ENCODE results near the gene KCNH1. TPM values are rescaled to one million over a fixed set of nuclear protein-coding genes. Genes with fewer than 3 reads are reported as not detected.

KCNH1 gene
- total RNA-seq, 1 experiment from 2014 or later: not detected

GRCh38 chr1:210731193-210731592, 402.8 kb downstream of the KCNH1 start:
- POLR2A ChIA-PET (ENCODE audit: low non-redundant PET): no interaction called here
- Histone ChIP-seq H3K27ac (ENCODE audit: low read depth, low read length, poor library complexity, severe bottlenecking) (no peak overlapping the region), H3K36me3 (ENCODE audit: insufficient read depth, low read length, poor library complexity, severe bottlenecking) (no peaks in the 10 kb centered on the region), H3K27me3 (replicated peaks; ENCODE audit: insufficient read depth, low read depth, low read length, poor library complexity) (peaks cover 50% of the 10 kb centered on the region), H3K9me3 (ENCODE audit: low read depth, low read length, poor library complexity, severe bottlenecking) (no peaks in the 10 kb centered on the region), H3K4me1 (ENCODE audit: insufficient read depth, low read length, poor library complexity, severe bottlenecking) (no peaks in the 10 kb centered on the region), H3K4me3 (ENCODE audit: low read depth, low read length, poor library complexity, severe bottlenecking) (no peak overlapping the region)
- DNase-seq (ENCODE audit: low spot score): no peak
- intact Hi-C loops (cut with micrococcal nuclease; ENCODE audit: unreplicated experiment): no loop called here
- CTCF ChIA-PET: no interaction called here
- BruUV-seq (replicated peaks): no TSS peak
- TF ChIP-seq CTCF (conservative IDR thresholded peaks at IDR 0.05; ENCODE audit: low read depth, low read length) (no peak), EZH2 (IDR thresholded peaks at IDR 0.05; ENCODE audit: borderline replicate concordance, low read depth, low read length, poor library complexity, severe bottlenecking) (no peak)

- Histone ChIP-seq H3K36me3 (ENCODE audit: insufficient read depth, low read length, poor library complexity, severe bottlenecking) (no peaks in the 10 kb centered on the region), H3K4me1 (ENCODE audit: insufficient read depth, low read length, poor library complexity, severe bottlenecking) (no peaks in the 10 kb centered on the region), H3K4me3 (ENCODE audit: low read depth, low read length, poor library complexity, severe bottlenecking) (no peak overlapping the region), H3K27ac (ENCODE audit: low read depth, low read length, poor library complexity, severe bottlenecking) (no peak overlapping the region), H3K9me3 (ENCODE audit: low read depth, low read length, poor library complexity, severe bottlenecking) (no peaks in the 10 kb centered on the region), H3K27me3 (replicated peaks; ENCODE audit: insufficient read depth, low read depth, low read length, poor library complexity) (peaks cover 58% of the 10 kb centered on the region)
- no peak for TF ChIP-seq EZH2 (IDR thresholded peaks at IDR 0.05; ENCODE audit: borderline replicate concordance, low read depth, low read length, poor library complexity, severe bottlenecking)
- no peak for TF ChIP-seq CTCF (conservative IDR thresholded peaks at IDR 0.05; ENCODE audit: low read depth, low read length)
- ChIA-PET POLR2A (ENCODE audit: low non-redundant PET) (no interaction called here), CTCF (no interaction called here)
- no peak for DNase-seq (ENCODE audit: low spot score)
- intact Hi-C loops (cut with micrococcal nuclease; ENCODE audit: unreplicated experiment): no loop called here
- BruUV-seq (replicated peaks): no TSS peak
Measured at GRCh38 chr1:210730023-210730422, 403.9 kb downstream of the KCNH1 start.

GRCh38 chr1:210728437-210729149, 405.4 kb downstream of the KCNH1 start:
- H3K4me3 ChIP-seq (ENCODE audit: low read depth, low read length, poor library complexity, severe bottlenecking): no peak overlapping the region
- H3K4me1 ChIP-seq (ENCODE audit: insufficient read depth, low read length, poor library complexity, severe bottlenecking): no peaks in the 10 kb centered on the region
- CTCF ChIA-PET: no interaction called here
- TF ChIP-seq CTCF (conservative IDR thresholded peaks at IDR 0.05; ENCODE audit: low read depth, low read length) (no peak), EZH2 (IDR thresholded peaks at IDR 0.05; ENCODE audit: borderline replicate concordance, low read depth, low read length, poor library complexity, severe bottlenecking) (no peak)
- POLR2A ChIA-PET (ENCODE audit: low non-redundant PET): no interaction called here
- H3K9me3 ChIP-seq (ENCODE audit: low read depth, low read length, poor library complexity, severe bottlenecking): no peaks in the 10 kb centered on the region
- BruUV-seq (replicated peaks): no TSS peak
- no peaks in the 10 kb centered on the region for H3K36me3 ChIP-seq (ENCODE audit: insufficient read depth, low read length, poor library complexity, severe bottlenecking)
- no peak for DNase-seq (ENCODE audit: low spot score)
- H3K27me3 ChIP-seq (replicated peaks; ENCODE audit: insufficient read depth, low read depth, low read length, poor library complexity): peaks cover 45% of the 10 kb centered on the region
- H3K27ac ChIP-seq (ENCODE audit: low read depth, low read length, poor library complexity, severe bottlenecking): no peak overlapping the region
- intact Hi-C loops (cut with micrococcal nuclease; ENCODE audit: unreplicated experiment): no loop called here

All from A673 (cell line).